Measurements from ENCODE around the gene PARVB.

DNA sequence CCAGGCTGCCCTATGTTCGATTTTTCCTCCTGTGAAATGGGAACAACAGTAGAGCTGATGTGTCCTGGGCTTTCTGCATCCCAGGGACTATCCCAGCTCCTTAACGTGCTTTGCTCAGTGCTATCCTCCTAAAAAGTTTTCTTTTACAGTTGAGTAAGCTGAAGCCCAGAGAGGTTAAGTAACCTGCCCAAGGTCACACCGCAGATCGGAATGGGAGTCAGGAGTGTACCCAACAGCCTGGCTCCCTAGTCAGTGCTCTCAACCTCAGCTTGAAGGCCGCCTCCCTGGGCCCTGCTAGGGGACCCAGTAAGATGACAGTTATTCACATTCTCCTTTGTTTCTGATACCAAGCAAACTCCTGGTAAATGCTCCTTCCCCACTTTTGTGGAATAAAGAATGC is 45.9 kb downstream of the PARVB start:
- TF ChIP-seq CTCF (IDR thresholded peaks at IDR 0.05 in 4 of 5, conservative IDR thresholded peaks at IDR 0.05 in 1 of 5) (no peak), POLR2A (IDR thresholded peaks at IDR 0.05) (no peak)

All from gastrocnemius medialis (tissue), 4 donors.